GM10847 (cell line): Measurements from ENCODE around the gene RAB3IL1.

Source experiments
- POLR2A ChIP-seq: IDR thresholded peaks from 2 replicates; pipeline ENCODE4 v1.6.1; 2011; ENCODE audit not compliant: insufficient read length; ENCODE audit errors: extremely low read depth

Gene RAB3IL1

GRCh38 chr11:61955422-61956135 lies 38.2 kb upstream of the RAB3IL1 start:
- no peak for TF ChIP-seq POLR2A

GRCh38 chr11:61954851-61955421 lies 37.6 kb upstream of the RAB3IL1 start:
- no peak for TF ChIP-seq POLR2A

GRCh38 chr11:61954106-61954850 lies 36.9 kb upstream of the RAB3IL1 start:
- no peak for TF ChIP-seq POLR2A

GRCh38 chr11:61952882-61953281 lies 35.5 kb upstream of the RAB3IL1 start:
- no peak for TF ChIP-seq POLR2A

GRCh38 chr11:61951484-61952135 lies 34.2 kb upstream of the RAB3IL1 start:
- TF ChIP-seq POLR2A = no peak

- TF ChIP-seq POLR2A = no peak
Observed at GRCh38 chr11:61950035-61950547, 32.7 kb upstream of the RAB3IL1 start, which contains the start of gene BEST1. Gene BEST1, plus strand, starts transcription at chr11:61950351. Its CDS starts 1,456 bp downstream, at chr11:61951807.

GRCh38 chr11:61949169-61950034 lies 32.0 kb upstream of the RAB3IL1 start:
- TF ChIP-seq POLR2A = no peak

- no peak for TF ChIP-seq POLR2A
Observed at GRCh38 chr11:61948505-61948904, 31.1 kb upstream of the RAB3IL1 start.

GRCh38 chr11:61947486-61948210 lies 30.3 kb upstream of the RAB3IL1 start:
- TF ChIP-seq POLR2A = no peak

GRCh38 chr11:61946894-61947293 lies 29.5 kb upstream of the RAB3IL1 start:
- no peak for TF ChIP-seq POLR2A

GRCh38 chr11:61945191-61945590 lies 27.8 kb upstream of the RAB3IL1 start:
- TF ChIP-seq POLR2A = no peak

- TF ChIP-seq POLR2A = no peak
Observed at GRCh38 chr11:61940466-61940865, 23.1 kb upstream of the RAB3IL1 start.

- no peak for TF ChIP-seq POLR2A
Observed at GRCh38 chr11:61935861-61936260, 18.5 kb upstream of the RAB3IL1 start.

GRCh38 chr11:61930933-61931332 lies 13.6 kb upstream of the RAB3IL1 start:
- TF ChIP-seq POLR2A = no peak

GRCh38 chr11:61928606-61929005 lies 11.2 kb upstream of the RAB3IL1 start:
- no peak for TF ChIP-seq POLR2A
